MCF 10A (cell line): ENCODE results near the gene CNOT10. TPM values are rescaled to one million over a fixed set of nuclear protein-coding genes. Genes with fewer than 3 reads are reported as not detected.

Source experiments
- Bru-seq: library from RNA; stranded (reverse); fragments of 400-500 nt; gene quantifications from one replicate; lab custom pipeline; 2021; lab: Mats Ljungman, UMichigan
- BruChase-seq, 2 experiments: library from RNA; stranded (reverse); fragments of 400-500 nt; gene quantifications; one replicate each; lab custom pipeline; 2021; lab: Mats Ljungman, UMichigan
- BruUV-seq: library from RNA; stranded (reverse); fragments of 400-500 nt; replicated peaks from 2 replicates; lab custom pipeline; 2021; lab: Mats Ljungman, UMichigan
- CTCF ChIA-PET: fragments of 300-600 bp; sonication (Branson Sonifier 250); formaldehyde crosslinking; extraction: SDS; loops from one replicate; lab custom pipeline; 2021; ENCODE audit warnings: antibody characterized with exemption, inconsistent platforms; lab: Yijun Ruan, JAX
- POLR2A ChIA-PET: fragments of 300-600, 350-650 bp; sonication (Branson Sonifier 250); formaldehyde crosslinking; extraction: SDS; loops from one replicate; lab custom pipeline; 2020; ENCODE audit warnings: antibody characterized with exemption, inconsistent platforms; lab: Yijun Ruan, JAX
- DNase-seq: peaks from one replicate; pipeline ENCODE4 v3.0.0-alpha.2; 2018; ENCODE audit not compliant: unreplicated experiment
- H3K27ac Mint-ChIP-seq: one replicate; pipeline ENCODE4 v1.8.0; 2022; ENCODE audit warnings: mild to moderate bottlenecking, low read depth, mixed read lengths; ENCODE audit not compliant: unreplicated experiment
- H3K27me3 Mint-ChIP-seq: one replicate; pipeline ENCODE4 v1.8.0; 2022; ENCODE audit warnings: mixed read lengths; ENCODE audit not compliant: insufficient read depth, unreplicated experiment
- H3K36me3 Mint-ChIP-seq: one replicate; pipeline ENCODE4 v1.8.0; 2022; ENCODE audit warnings: mild to moderate bottlenecking, moderate library complexity, mixed read lengths; ENCODE audit not compliant: insufficient read depth, unreplicated experiment
- H3K4me1 Mint-ChIP-seq: one replicate; pipeline ENCODE4 v1.8.0; 2022; ENCODE audit warnings: mixed read lengths; ENCODE audit not compliant: insufficient read depth, unreplicated experiment
- H3K4me3 Mint-ChIP-seq: one replicate; pipeline ENCODE4 v1.8.0; 2022; ENCODE audit warnings: mild to moderate bottlenecking, moderate library complexity, mixed read lengths; ENCODE audit not compliant: unreplicated experiment
- H3K9me3 Mint-ChIP-seq: one replicate; pipeline ENCODE4 v1.8.0; 2022; ENCODE audit warnings: mixed read lengths; ENCODE audit not compliant: unreplicated experiment
- CTCF ChIP-seq: fragments of 200-600 bp; IDR thresholded peaks from one replicate; pipeline ENCODE4 v1.8.0; 2022; ENCODE audit warnings: antibody characterized with exemption, mild to moderate bottlenecking; ENCODE audit not compliant: unreplicated experiment
- intact Hi-C: fragments of 100-400 bp; cut with micrococcal nuclease; formaldehyde crosslinking; loops from 2 replicates; pipeline ENCODE4 v1.14.1; 2022
- long read RNA-seq: library from polyadenylated mRNA; stranded (forward); transcript quantifications from one replicate; pipeline ENCODE4 v2.0.0, GENCODE V29; 2022
- total RNA-seq: library from RNA; stranded (reverse); gene quantifications from 2 replicates; pipeline ENCODE4 v1.2.3, GENCODE V29; 2022

The CNOT10 gene
- total RNA-seq (47.1 and 53.1 TPM in 2 replicates), Bru-seq, nascent RNA (percentile 69 among the genes with signal in this experiment), BruChase-seq, experiment 1, labeled RNA remaining after a 6-hour chase (percentile 65 among the genes with signal in this experiment), BruChase-seq, experiment 2, labeled RNA remaining after a 2-hour chase (percentile 64 among the genes with signal in this experiment)
- long read RNA-seq, transcript CNOT10-201 (19 exons, 2,815 nt), result major isoform, 53 of 78 reads
- long read RNA-seq, partial matches to known transcripts, result 4 of 78 reads
- long read RNA-seq, other reads (novel, unspliced or antisense), result 19 of 78 reads

GRCh38 chr3:32684800-32685542, at the start of gene CNOT10:
TSS of gene CNOT10 (plus strand) at chr3:32685188. CDS start at chr3:32685461, 273 bp downstream.
- CTCF ChIA-PET, result interaction anchor here (0.7 kb wide), 2 partner anchors 150 to 606 kb away, joined by 3 read pairs; no protein-coding TSS in a partner anchor
- intact Hi-C loops, result no loop called here

GRCh38 chr3:32640939-32641338, 44.0 kb upstream of the CNOT10 start:
- H3K4me1 Mint-ChIP-seq, result no peaks in the 10 kb centered on the region
- no peak for DNase-seq
- no peaks in the 10 kb centered on the region for H3K9me3 Mint-ChIP-seq
- CTCF ChIA-PET, result interaction anchor here (0.5 kb wide), 1 partner anchor 345 kb away, joined by 3 read pairs; no protein-coding TSS in a partner anchor
- no peak for TF ChIP-seq CTCF
- POLR2A ChIA-PET, result interaction anchor here (0.6 to 0.7 kb wide), 2 partner anchors 24 to 348 kb away, joined by 3 to 6 read pairs; no protein-coding TSS in a partner anchor
- H3K27ac Mint-ChIP-seq, result no peak overlapping the region
- H3K4me3 Mint-ChIP-seq, result no peak overlapping the region
- peaks cover 32% of the 10 kb centered on the region for H3K27me3 Mint-ChIP-seq
- H3K36me3 Mint-ChIP-seq, result no peaks in the 10 kb centered on the region
- BruUV-seq, result no TSS peak
- intact Hi-C loops, result no loop called here

More at GRCh38 chr3:32684800-32685542, at the start of gene CNOT10:
- H3K36me3 Mint-ChIP-seq, result peaks cover 11% of the 10 kb centered on the region
- peak within 1 kb of the TSS; percentile 85 for H3K27ac Mint-ChIP-seq
- POLR2A ChIA-PET, result interaction anchor here (0.6 to 2.0 kb wide), 21 partner anchors 9 to 755 kb away, joined by 3 to 12 read pairs (median 3); partner anchors contain the start of genes CMTM6, CMTM8, DYNC1LI1 and UBP1
- no peaks in the 10 kb centered on the region for H3K9me3 Mint-ChIP-seq
- DNase-seq, result peak; percentile 93
- no peak for TF ChIP-seq CTCF
- H3K4me3 Mint-ChIP-seq, result peak within 1 kb of the TSS; percentile 89
- no TSS peak for BruUV-seq
- H3K4me1 Mint-ChIP-seq, result peaks cover 26% of the 10 kb centered on the region
- H3K27me3 Mint-ChIP-seq, result no peaks in the 10 kb centered on the region

GRCh38 chr3:32641356-32641755, 43.6 kb upstream of the CNOT10 start:
- Mint-ChIP-seq H3K36me3 (no peaks in the 10 kb centered on the region), H3K4me3 (no peak overlapping the region), H3K27ac (no peak overlapping the region), H3K27me3 (peaks cover 28% of the 10 kb centered on the region), H3K9me3 (no peaks in the 10 kb centered on the region), H3K4me1 (no peaks in the 10 kb centered on the region)
- DNase-seq, result no peak
- CTCF ChIA-PET, result no interaction called here
- intact Hi-C loops, result no loop called here
- no TSS peak for BruUV-seq
- POLR2A ChIA-PET, result no interaction called here
- no peak for TF ChIP-seq CTCF

- POLR2A ChIA-PET, result no interaction called here
- Mint-ChIP-seq H3K9me3 (no peaks in the 10 kb centered on the region), H3K36me3 (no peaks in the 10 kb centered on the region), H3K4me3 (no peak overlapping the region), H3K27ac (no peak overlapping the region), H3K27me3 (peaks cover 22% of the 10 kb centered on the region), H3K4me1 (no peaks in the 10 kb centered on the region)
- intact Hi-C loops, result no loop called here
- BruUV-seq, result no TSS peak
- no peak for DNase-seq
- CTCF ChIA-PET, result interaction anchor here (0.6 to 1.3 kb wide), 5 partner anchors 15 to 356 kb away, joined by 3 to 4 read pairs (median 3); no protein-coding TSS in a partner anchor
- TF ChIP-seq CTCF, result no peak
These were observed 41.6 kb upstream of the CNOT10 start for GRCh38 chr3:32643354-32643753.
